G401.6 (cell line): Measurements from ENCODE around the gene AKAP13.

Experiments
- FAIRE-seq: peaks from 2 replicates; lab custom pipeline; 2012; peaks lifted over from hg19 to GRCh38; lab: Jason Lieb, UNC

AKAP13 gene

GRCh38 chr15:85540085-85540797 is 159.8 kb downstream of the AKAP13 start:
- FAIRE-seq: no peak

- FAIRE-seq: no peak
Observed at GRCh38 chr15:85541744-85542143, 161.3 kb downstream of the AKAP13 start.

- no peak for FAIRE-seq
Observed at GRCh38 chr15:85542488-85542887, 162.1 kb downstream of the AKAP13 start.

- no peak for FAIRE-seq
Observed at GRCh38 chr15:85542895-85543331, 162.5 kb downstream of the AKAP13 start.

GRCh38 chr15:85543741-85544155 is 163.3 kb downstream of the AKAP13 start:
- no peak for FAIRE-seq

- no peak for FAIRE-seq
Observed at GRCh38 chr15:85545185-85545584, 164.8 kb downstream of the AKAP13 start.

- FAIRE-seq: no peak
Observed at GRCh38 chr15:85545752-85546151, 165.3 kb downstream of the AKAP13 start.

GRCh38 chr15:85547386-85547785 is 167.0 kb downstream of the AKAP13 start:
- peak; percentile 15 for FAIRE-seq

- no peak for FAIRE-seq
Observed at GRCh38 chr15:85550283-85550682, 169.9 kb downstream of the AKAP13 start.

- FAIRE-seq: no peak
Observed at GRCh38 chr15:85551221-85551832, 170.9 kb downstream of the AKAP13 start.

- no peak for FAIRE-seq
Observed at GRCh38 chr15:85554852-85555521, 174.6 kb downstream of the AKAP13 start.

- no peak for FAIRE-seq
Observed at GRCh38 chr15:85555875-85556617, 175.6 kb downstream of the AKAP13 start.

GRCh38 chr15:85556618-85556895 is 176.2 kb downstream of the AKAP13 start:
- FAIRE-seq: no peak

GRCh38 chr15:85557385-85557784 is 177.0 kb downstream of the AKAP13 start:
- FAIRE-seq: no peak

GRCh38 chr15:85558848-85559247 is 178.4 kb downstream of the AKAP13 start:
- FAIRE-seq: no peak

- no peak for FAIRE-seq
Observed at GRCh38 chr15:85559530-85559929, 179.1 kb downstream of the AKAP13 start.

- FAIRE-seq: no peak
Observed at GRCh38 chr15:85562824-85563223, 182.4 kb downstream of the AKAP13 start.

GRCh38 chr15:85563328-85563727 is 182.9 kb downstream of the AKAP13 start:
- no peak for FAIRE-seq

- no peak for FAIRE-seq
Observed at GRCh38 chr15:85563731-85564130, 183.3 kb downstream of the AKAP13 start.

GRCh38 chr15:85564686-85565085 is 184.3 kb downstream of the AKAP13 start:
- no peak for FAIRE-seq

- FAIRE-seq: no peak
Observed at GRCh38 chr15:85568261-85568808, 187.9 kb downstream of the AKAP13 start.

GRCh38 chr15:85570336-85570735 is 189.9 kb downstream of the AKAP13 start:
- FAIRE-seq: no peak

GRCh38 chr15:85571780-85572179 is 191.4 kb downstream of the AKAP13 start:
- no peak for FAIRE-seq
